H1 (cell line): Measurements from ENCODE around the gene TRAF6.

Experiments
- ATF3 ChIP-seq: IDR thresholded peaks from 2 replicates; pipeline ENCODE4 v1.6.1; 2011; ENCODE audit warnings: low read depth, mild to moderate bottlenecking, low read length; ENCODE audit not compliant: insufficient read depth
- CEBPB ChIP-seq: IDR thresholded peaks from 2 replicates; pipeline ENCODE4 v1.6.1; 2012; ENCODE audit warnings: low read depth, low read length
- CHD2 ChIP-seq: IDR thresholded peaks from 2 replicates; pipeline ENCODE4 v1.6.1; 2012; ENCODE audit warnings: low read length, improper control_type of control experiment
- CTCF ChIP-seq, 3 experiments: IDR thresholded peaks; 1 replicate in 2 of 3; 2 replicates in 1 of 3; pipeline versions ENCODE4 v1.5.1 to v1.6.1; 2011; ENCODE audit warnings: low read length in 3 of 3, mild to moderate bottlenecking in 3 of 3, inconsistent platforms in 2 of 3, low read depth in 1 of 3, moderate library complexity in 1 of 3; ENCODE audit not compliant: insufficient read depth in 1 of 3; ENCODE audit errors: control extremely low read depth in 1 of 3
- EP300 ChIP-seq, 2 experiments: IDR thresholded peaks; 1 replicate in 1 of 2; 2 replicates in 1 of 2; pipeline ENCODE4 v1.6.1; 2011 to 2012; ENCODE audit warnings: low read depth in 2 of 2, low read length in 2 of 2, mild to moderate bottlenecking in 2 of 2, borderline replicate concordance in 1 of 2, inconsistent platforms in 1 of 2, moderate library complexity in 1 of 2
- GABPA ChIP-seq: IDR thresholded peaks from 2 replicates; pipeline ENCODE4 v1.6.1; 2011; ENCODE audit warnings: mild to moderate bottlenecking, low read length, moderate library complexity, borderline replicate concordance; ENCODE audit not compliant: insufficient read depth
- NRF1 ChIP-seq: IDR thresholded peaks from 2 replicates; pipeline ENCODE4 v1.6.1; 2011; ENCODE audit warnings: mild to moderate bottlenecking, low read depth, low read length, improper control_type of control experiment
- POLR2A ChIP-seq, 2 experiments: IDR thresholded peaks; 1 replicate in 1 of 2; 2 replicates in 1 of 2; pipeline ENCODE4 v1.6.1; 2011; ENCODE audit warnings: low read depth in 2 of 2, low read length in 2 of 2, mild to moderate bottlenecking in 2 of 2; ENCODE audit errors: control extremely low read depth in 1 of 2
- RBBP5 ChIP-seq: IDR thresholded peaks from 2 replicates; pipeline ENCODE4 v1.7.1; 2012; ENCODE audit warnings: low read depth, mild to moderate bottlenecking, inconsistent platforms, low read length, moderate library complexity, borderline replicate concordance
- RFX5 ChIP-seq: IDR thresholded peaks from 2 replicates; pipeline ENCODE4 v1.6.1; 2011; ENCODE audit warnings: low read depth, low read length, improper control_type of control experiment, borderline replicate concordance
- SRF ChIP-seq: IDR thresholded peaks from 2 replicates; pipeline ENCODE4 v1.6.1; 2011; ENCODE audit warnings: mild to moderate bottlenecking, low read depth, low read length, moderate library complexity
- TAF1 ChIP-seq: IDR thresholded peaks from 2 replicates; pipeline ENCODE4 v1.6.1; 2011; ENCODE audit warnings: mild to moderate bottlenecking, low read depth, low read length

GRCh38 chr11:36441610-36442208, 68.4 kb downstream of the TRAF6 start:
- TF ChIP-seq CTCF (IDR thresholded peaks at IDR 0.05; ENCODE audit: control extremely low read depth in 1 of 3, insufficient read depth in 1 of 3, low read depth in 1 of 3, low read length in 3 of 3) (no peak), RBBP5 (no peak), CHD2 (no peak), TAF1 (no peak), POLR2A (IDR thresholded peaks at IDR 0.05; ENCODE audit: control extremely low read depth in 1 of 2, low read depth in 2 of 2, low read length in 2 of 2) (no peak), SRF (no peak), EP300 (IDR thresholded peaks at IDR 0.05; ENCODE audit: borderline replicate concordance in 1 of 2, low read depth in 2 of 2, low read length in 2 of 2) (no peak), ATF3 (no peak), NRF1 (no peak), RFX5 (no peak), CEBPB (no peak), GABPA (no peak)
